ENCODE measurements around the gene LRRC4C.
A peak's percentile ranks its signal among the peaks of the same experiment; 100 is the strongest.
"Not testable (repeated sequence)": the region's sequence is repeated elsewhere in the genome, so short reads cannot be mapped to it uniquely, and the experiment has no call there.

LRRC4C gene

DNA sequence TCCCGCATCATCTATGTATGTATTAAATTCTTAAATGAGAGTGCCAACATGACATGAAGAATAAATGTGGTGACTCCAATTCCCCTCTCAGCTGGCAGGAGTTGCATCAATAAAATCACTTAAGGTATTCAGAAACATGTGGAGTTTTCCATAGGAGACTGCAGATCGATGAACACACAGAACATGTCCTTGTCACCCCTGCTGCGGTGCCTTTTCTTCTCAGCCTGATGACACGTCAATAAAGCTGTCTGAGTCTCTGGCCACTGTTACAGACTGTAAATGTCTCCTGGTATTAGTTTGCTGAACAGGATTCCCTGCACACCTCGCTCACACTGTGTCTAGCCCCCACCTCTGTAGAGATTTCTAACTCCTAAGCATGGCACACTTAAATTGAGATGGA, 460.5 kb downstream of the LRRC4C start:
- no peak for DNase-seq
- intact Hi-C loops (cut with DNase I), result no loop called here

DNA sequence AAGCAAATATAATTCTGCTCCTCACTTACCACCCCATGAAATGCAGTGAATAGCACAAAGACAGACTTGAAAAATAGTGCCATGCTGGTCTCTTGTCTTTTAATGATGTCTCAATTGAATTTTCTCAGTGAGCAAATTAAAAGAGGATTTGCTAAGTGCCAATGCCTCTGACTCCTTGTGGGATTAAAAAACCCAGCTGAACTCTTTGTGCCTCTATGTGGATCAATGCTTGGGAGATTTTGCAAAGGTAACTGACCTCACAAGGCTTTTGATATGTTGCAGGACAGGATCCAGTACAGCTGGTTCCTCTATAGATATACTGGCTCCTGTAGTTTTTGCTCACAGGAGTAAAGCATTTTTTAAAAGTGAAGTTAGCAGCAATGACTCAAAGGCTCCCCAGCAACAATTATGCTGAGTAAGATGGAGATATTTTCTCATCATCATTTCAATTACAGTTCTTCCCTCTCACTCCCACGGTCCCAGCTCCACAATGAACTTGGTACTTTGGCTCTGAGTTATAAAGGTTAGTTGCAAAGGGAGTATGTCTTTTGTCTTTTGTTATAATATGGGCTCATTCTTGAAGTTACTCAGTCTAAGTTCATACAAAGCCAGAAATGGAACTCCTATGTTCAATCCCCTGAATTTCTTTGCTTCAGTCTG, 471.5 kb downstream of the LRRC4C start:
- intact Hi-C loops (cut with DNase I), result no loop called here
- DNase-seq, result peak in 31 of 42 donors; percentile 5 to 75 (median 32)

DNA sequence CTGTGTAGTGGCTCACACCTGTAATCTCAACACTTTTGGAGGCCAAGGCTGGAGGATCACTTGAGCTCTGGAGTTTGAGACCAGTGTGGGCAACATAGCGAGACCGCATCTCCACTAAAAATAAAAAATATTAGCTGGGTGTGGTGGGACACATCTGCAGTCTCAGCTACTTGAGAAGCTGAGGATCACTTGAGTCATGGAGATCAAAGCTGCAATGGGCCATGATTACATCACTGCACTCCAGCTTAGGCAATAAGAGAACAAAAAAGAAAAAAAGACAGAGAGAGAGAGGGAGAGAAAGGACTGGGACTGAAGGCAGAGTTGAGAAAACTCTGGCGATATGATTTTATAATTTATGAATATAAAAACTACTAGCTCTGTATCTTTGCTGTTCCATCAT, 473.1 kb downstream of the LRRC4C start:
- intact Hi-C loops (cut with DNase I), result no loop called here
- DNase-seq, result no peak

DNA sequence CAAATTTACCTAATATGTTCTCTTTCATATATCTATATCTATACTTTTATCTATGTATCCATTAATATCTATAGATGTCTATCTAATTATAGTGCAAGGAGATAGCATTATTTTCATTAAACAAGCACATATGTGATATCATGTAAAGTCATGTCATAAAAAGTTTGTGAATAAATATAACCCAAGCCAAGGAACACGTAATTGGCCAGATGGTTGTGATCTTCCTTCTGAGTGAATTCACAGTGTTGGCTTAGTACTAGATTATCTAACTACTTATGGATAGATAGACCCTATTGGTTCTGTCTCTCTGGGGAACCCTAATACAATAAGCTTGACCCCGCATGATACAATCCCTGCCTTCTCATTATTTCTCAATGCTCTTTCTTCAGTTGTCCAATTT, 484.4 kb downstream of the LRRC4C start:
- intact Hi-C loops (cut with DNase I), result no loop called here
- DNase-seq, result no peak

DNA sequence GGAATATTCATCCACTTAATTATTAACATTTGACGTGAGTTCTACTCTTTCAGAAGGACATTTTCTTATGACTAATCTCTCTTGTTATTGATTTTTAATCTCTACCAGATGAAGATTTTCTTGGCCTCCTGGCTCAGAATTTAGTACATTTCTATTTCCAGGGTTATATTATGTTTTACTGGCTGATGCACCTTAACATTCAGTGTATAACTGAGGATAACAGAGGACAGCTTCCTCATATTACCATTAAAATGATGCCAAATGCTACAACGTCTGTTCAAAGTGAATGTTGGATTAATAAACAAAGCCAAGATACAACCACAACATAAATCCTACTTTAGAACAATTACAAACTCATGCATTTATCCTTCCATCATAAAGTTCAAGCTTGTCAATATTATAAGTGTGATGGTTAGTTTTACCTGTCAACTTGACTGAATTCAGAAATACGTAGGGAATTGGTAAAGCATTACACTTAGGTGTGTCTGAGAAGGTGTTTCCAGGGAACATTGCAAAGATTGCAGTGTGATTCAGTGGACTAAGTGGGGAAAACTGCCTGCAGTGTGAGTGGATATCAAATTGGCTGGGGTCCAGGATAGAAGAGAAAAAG, 485.2 kb downstream of the LRRC4C start:
- intact Hi-C loops (cut with DNase I), result no loop called here
- no peak for DNase-seq

DNA sequence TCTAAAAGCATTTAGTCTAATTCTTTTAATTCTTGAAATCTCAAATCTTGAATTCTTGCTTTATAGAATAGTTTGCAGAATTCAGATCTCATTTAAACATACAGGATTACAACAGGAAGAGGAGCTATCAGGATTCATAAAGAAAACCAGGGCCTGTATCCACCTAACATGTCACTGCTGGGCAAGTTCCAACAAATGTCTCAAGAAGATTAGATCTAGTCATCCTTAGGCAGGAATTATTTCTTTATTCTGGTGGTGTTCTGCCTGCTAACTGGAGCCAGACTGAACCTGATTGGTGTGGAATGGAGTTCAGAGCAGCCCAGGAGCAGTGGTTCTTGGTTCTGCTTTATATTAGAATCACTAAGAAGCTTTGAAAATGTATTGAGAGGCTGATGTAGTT, 500.7 kb downstream of the LRRC4C start:
- no peak for DNase-seq
- intact Hi-C loops (cut with DNase I), result no loop called here

DNA sequence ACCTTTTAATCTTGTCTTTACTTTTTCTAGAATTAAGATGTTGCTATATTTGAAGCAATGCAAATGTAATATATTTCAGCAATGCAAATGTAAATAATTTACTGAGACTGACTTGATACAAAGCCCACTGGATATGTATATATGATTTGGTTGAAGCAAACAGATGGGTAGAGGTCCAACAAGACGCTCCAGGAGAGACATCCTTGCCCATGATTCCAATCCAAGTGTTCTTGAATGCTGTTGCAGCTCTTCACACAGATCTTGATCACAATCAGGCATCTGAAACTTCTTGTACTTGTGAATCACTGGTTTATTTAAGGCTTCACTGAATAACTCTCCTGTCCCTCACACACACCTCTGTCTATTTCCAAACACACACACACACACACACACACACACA, 507.0 kb downstream of the LRRC4C start:
- intact Hi-C loops (cut with DNase I), result no loop called here
- no peak for DNase-seq

DNA sequence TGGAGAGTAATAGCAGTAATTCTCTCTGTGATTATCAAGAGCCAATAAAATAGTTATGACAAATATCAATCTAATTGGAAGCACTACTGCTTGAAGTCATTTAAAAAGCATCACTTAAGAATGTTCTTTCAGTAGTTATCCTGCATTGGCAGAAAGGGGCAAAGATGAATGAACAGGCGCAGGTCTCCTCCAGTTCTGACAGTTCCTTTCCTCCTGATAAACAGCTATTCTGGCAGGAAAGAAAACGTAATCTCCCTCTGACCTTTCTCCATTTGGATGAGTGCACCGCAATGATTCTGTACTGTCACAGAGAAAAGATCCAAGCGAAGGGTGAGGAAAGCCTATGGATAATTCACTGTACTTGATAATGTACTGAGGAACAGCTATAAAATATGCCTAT, 521.5 kb downstream of the LRRC4C start:
- no peak for DNase-seq

DNA sequence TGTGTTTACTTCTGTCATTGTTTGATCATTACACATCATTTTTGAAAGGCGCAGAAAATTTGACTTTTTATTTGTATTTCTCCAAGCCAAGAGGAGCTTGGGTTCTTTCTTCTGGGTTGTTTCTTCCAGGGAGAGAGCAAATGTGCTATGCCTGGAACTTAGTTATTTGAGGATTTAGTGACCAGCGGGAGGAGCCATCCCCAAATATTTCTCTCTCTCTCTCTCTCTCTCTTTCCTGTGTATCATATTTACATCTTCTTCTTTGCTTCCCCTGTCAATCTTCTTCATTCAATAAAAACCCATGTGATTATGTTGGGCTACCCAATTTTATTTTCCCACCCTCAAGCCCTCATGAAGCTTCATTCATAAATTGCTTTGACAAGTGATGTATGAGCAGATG, 534.5 kb downstream of the LRRC4C start:
- intact Hi-C loops (cut with DNase I), result no loop called here
- no peak for DNase-seq

More for the DNA sequence above, 521.5 kb downstream of the LRRC4C start:
- intact Hi-C loops (cut with DNase I), result no loop called here

DNA sequence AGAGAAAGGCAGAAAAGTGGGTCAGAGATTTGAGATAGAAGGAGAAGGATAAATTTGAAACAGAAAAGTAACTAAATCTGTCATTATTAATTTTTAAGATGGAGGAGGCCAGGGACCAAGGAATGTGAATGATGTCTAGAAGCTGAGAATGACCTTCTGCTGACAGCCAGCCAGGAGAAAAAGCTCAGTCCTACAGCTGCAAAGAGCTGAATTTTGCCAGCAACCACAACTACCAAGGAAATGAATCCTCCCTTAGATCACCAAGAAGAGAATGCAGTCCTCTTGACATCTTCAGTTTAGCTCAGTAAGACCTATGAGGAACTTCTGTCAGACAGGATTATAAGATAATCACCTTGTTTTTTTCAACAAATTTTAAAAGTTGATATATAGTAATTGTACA, 538.2 kb downstream of the LRRC4C start:
- intact Hi-C loops (cut with DNase I), result no loop called here
- DNase-seq, result no peak

DNA sequence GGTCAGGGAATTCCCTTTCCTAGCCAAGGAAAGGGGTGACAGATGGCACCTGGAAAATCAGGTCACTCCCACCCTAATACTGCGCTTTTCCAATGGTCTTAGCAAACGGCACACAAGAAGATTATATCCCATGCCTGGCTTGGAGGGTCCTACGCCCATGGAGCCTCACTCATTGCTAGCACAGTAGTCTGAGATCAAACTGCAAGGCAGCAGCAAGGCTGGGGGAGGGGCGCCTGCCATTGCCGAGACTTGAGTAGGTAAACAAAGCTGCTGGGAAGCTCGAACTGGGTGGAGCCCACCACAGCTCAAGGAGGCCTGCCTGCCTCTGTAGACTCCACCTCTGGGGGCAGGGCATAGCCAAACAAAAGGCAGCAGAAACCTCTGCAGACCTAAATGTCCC, 548.7 kb downstream of the LRRC4C start:
- intact Hi-C loops (cut with DNase I), result not testable (repeated sequence)

DNA sequence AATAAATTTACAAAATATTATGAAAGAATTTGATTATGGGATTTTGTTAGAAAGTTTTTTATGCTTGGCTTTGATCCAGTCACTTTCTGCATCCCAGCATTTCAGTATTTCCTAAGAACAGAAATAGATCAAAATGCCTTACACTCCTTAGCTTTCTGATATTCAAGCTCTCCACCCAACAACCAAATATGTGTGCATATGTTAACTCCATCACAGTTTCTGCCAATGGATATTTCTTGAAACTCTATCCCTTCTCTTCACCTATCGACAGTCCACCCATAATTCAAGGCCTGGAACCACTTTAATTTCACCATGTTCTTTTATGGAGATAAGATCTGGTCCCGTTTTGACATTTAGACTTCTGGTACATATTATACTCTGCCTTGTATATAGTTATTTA, 565.0 kb downstream of the LRRC4C start:
- intact Hi-C loops (cut with DNase I), result no loop called here
- DNase-seq, result no peak

More for the DNA sequence above, 548.7 kb downstream of the LRRC4C start:
- not testable (repeated sequence) for DNase-seq

DNA sequence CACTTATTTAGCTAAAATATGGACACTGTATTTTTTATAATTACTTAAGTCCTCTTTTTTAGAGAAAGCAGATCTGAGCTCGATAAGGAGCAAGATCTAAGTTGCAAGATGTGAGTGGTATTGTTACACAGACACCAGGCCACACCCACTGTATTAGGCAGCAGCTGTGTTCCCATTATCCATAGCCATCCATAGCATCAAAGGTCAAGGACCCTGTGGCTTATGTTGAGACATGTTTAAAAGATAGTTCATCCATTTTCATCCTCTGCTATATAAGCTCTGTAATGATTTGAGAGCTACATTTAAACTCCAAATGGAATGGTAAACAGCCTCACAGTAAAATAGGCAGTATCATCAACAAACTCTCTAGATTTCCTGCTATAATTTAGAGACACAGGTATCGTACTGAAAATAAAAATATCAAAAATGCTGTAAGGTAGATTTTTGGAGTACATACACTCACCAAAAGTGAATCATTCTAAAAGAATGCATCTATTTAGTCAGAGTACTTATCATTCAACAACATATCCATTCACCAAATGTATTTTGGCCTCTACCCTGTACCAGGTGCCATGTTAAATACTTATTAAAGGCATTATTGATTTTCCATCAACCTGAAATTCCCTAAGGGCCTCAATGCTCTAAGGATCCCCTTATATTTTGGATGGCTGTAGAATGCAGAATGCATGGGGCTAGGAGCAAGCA, 574.0 kb downstream of the LRRC4C start:
- intact Hi-C loops (cut with DNase I), result no loop called here
- no peak for DNase-seq

DNA sequence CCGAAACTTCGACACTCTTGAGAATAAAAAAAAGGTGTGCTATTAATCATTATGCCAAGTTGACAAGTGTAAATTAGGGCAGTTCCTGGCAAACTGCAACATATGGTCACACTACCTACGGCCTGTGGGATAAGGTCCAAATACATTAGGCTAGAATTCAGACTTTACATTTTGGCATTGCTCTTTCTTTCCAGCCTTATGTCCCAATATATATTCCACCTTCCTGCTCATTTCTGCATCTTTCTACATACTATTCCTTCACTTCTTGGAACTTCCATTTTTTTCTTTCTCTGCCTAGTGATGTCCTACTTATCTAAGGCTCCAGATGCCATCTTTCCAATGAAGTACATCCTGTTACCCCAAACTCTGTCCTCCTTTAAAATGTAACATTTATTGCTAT, 577.2 kb downstream of the LRRC4C start:
- intact Hi-C loops (cut with DNase I), result no loop called here
- DNase-seq, result no peak

DNA sequence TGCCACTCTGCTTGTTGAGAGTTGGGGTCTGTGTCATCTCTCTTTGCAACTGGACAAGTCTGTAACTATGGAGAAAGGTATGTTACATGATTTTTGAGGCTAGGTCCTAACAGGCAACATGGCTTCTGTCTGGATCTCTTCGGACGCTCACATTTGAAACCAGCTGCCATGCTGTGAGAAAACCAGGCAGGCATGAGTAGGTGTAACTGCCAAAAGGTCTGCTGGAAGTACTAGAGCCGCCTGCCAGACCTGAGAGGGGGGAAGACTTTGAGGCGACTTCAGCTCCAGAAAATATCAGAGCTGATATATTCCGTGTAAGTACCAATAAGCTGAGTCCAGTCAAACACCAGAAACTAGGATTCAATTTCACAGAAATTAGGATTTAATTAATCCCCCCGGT, 579.5 kb downstream of the LRRC4C start:
- no peak for DNase-seq
- intact Hi-C loops (cut with DNase I), result no loop called here

DNA sequence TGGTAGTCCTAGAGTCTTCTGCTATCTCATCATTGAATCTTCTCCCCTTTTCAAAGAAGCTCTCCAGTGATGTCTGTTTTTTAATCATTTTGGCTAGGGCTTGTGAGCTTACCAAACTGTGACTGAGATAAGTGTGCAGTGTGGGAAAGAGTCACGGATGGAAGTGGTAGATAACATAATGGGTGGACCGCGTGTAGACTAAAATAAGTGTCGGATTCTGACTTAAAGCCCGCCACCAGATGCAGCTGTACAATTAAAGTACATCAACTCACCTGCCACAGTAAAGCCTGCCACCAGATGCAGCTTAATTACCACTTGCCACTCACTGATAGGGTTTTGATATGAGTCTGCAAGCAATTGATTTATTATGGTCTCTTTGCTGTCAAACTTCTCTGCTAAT, 581.5 kb downstream of the LRRC4C start:
- intact Hi-C loops (cut with DNase I), result no loop called here
- DNase-seq, result no peak

DNA sequence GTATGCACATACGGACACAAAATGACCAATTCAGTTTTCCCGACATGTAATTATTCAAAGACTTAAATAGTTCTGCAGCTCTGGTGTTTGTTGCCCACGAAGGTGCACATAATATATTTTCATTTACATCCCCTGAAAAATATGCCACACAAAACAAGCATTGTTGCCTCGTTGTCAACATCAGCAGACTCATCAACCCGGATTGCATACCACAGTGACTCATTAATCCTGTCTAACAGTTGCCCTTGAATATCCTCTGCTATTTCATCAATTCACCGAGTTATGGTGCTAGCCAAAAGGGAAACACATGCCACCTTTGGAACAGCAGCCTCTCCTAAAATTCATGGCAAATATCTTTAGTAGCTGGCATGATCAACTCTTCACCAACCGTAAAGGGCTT, 582.2 kb downstream of the LRRC4C start:
- DNase-seq, result no peak
- intact Hi-C loops (cut with DNase I), result no loop called here

DNA sequence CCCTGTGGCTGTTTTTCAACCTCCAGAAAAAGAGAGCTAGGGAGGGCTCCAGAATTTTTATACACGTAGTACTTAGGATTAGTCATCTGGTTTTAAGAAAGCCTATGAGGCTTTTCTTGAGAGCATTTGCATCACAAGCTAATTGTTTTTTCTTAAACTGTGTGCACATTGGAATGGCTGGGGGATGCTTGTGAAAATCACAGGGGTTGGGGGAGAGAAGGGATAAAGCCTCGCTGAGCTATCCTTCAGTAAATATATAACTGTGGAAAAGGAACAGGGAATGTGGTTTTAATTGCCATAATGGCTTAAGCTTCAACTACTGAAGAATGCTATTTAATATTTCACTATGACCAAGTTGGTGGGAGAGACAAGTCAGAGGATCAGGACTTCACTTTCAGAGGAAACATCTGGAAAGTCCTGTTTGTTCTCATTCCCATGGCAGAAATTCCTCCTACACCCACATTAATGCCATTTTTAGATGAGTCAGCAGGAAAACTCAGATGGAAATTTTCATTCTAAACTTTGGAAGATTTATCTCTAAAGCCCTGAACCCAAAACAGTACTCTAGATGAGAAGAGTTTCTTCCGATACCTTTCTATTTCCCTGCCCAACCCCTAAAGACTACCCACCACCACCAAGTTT, 591.3 kb downstream of the LRRC4C start:
- intact Hi-C loops (cut with DNase I), result no loop called here
- no peak for DNase-seq

DNA sequence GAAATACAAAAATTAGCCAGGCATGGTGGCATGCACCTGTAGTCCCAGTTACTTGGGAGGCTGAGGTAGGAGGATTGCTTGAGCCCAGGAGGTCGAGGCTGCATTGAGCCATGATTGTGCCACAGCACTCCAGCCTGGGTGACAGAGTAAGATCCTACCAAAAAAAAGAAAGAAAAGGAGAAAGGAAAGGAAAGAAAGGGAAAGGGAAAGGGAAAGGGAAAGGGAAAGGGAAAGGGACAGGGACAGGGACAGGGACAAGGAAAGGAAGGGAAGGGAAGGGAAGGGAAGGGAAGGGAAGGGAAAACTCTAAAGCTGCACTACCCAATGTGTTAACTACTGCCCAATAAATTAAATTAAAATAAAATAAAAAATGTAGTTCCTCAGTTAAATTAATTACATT, 601.7 kb downstream of the LRRC4C start:
- DNase-seq; intact Hi-C loops (cut with DNase I): not testable (repeated sequence)

DNA sequence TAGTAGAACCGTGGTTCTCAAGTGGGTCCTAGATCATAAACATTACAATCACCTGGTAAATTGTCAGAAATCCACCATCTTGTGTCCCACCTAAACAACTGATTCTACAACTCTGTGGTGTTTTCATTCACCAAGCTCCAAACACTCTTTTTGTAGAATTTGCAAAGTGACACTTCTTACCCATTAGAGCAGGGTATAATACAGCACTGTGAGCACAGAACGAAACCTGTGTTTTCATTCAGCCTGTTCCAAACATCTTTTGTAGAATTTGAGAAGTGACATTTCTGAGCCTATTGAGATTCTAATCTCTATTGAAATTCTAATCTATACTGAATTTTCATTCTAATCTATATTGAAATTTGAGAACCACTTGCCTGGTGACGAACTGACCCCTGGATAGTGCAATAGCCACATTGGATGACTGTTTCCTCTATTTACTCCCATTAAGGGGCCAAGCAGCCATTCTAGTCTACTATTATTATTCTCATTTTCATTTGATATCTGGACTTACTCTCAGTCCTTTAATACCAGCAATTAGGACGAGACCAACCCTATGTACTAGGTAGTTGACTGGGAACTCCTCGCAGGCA, 616.6 kb downstream of the LRRC4C start:
- intact Hi-C loops (cut with DNase I), result no loop called here
- no peak for DNase-seq

Measured in head of caudate nucleus (tissue), 42 donors.